Stimulated activated naive CD8-positive, alpha-beta T cell treated with anti-CD3 and anti-CD28 coated beads, Interleukin-15, amount 100 ng/mL, for 72 hours (primary cell): Measurements from ENCODE around the gene CHAMP1.
"Not testable (repeated sequence)": the region's sequence is repeated elsewhere in the genome, so short reads cannot be mapped to it uniquely, and the experiment has no call there.

ENCODE experiments used
- ATAC-seq: fragments of 150-1000 bp; cut with Tn5 transposase; 2 replicates; pipeline ENCODE4 v1.10.0; 2021; ENCODE audit warnings: mild to moderate bottlenecking, moderate library complexity
- DNase-seq, 2 donors: peaks; one replicate each; pipeline ENCODE4 v3.0.0; 2021 to 2022
- H3K27ac Mint-ChIP-seq, 2 donors: one replicate each; pipeline ENCODE4 v1.8.0; 2022; ENCODE audit warnings: mild to moderate bottlenecking in 2 of 2, mixed read lengths in 2 of 2, moderate library complexity in 2 of 2
- H3K27me3 Mint-ChIP-seq: one replicate; pipeline ENCODE4 v1.8.0; 2022; ENCODE audit warnings: mixed read lengths
- H3K4me1 Mint-ChIP-seq: one replicate; pipeline ENCODE4 v1.8.0; 2022; ENCODE audit warnings: mild to moderate bottlenecking, mixed read lengths
- H3K4me3 Mint-ChIP-seq, 2 donors: one replicate each; pipeline ENCODE4 v1.8.0; 2022; ENCODE audit warnings: mild to moderate bottlenecking in 2 of 2, mixed read lengths in 2 of 2, moderate library complexity in 1 of 2
- H3K9me3 Mint-ChIP-seq, 2 donors: one replicate each; pipeline ENCODE4 v1.8.0; 2022; ENCODE audit warnings: mixed read lengths in 2 of 2

The CHAMP1 gene

GRCh38 chr13:114339857-114340534 lies 25.7 kb downstream of the CHAMP1 start:
- peak; percentile 97 for ATAC-seq
- Mint-ChIP-seq H3K4me1 (peaks cover 21% of the 10 kb centered on the region), H3K27me3 (peaks cover 17% of the 10 kb centered on the region), H3K27ac (peak overlapping the region in 1 of 2 donors; percentile 23), H3K9me3 (no peaks in the 10 kb centered on the region), H3K4me3 (peak overlapping the region; percentile 0 to 38)
- DNase-seq, result peak; percentile 47 to 58

- H3K27ac Mint-ChIP-seq, result no peak overlapping the region
- peaks cover 19% of the 10 kb centered on the region for H3K4me1 Mint-ChIP-seq
- no peaks in the 10 kb centered on the region for H3K9me3 Mint-ChIP-seq
- H3K27me3 Mint-ChIP-seq, result peaks cover 12% of the 10 kb centered on the region
- ATAC-seq, result no peak
- H3K4me3 Mint-ChIP-seq, result peak overlapping the region in 1 of 2 donors; percentile 24
- no peak for DNase-seq
Measured at GRCh38 chr13:114341003-114341777, 26.9 kb downstream of the CHAMP1 start.

- H3K4me1 Mint-ChIP-seq, DNase-seq, H3K27ac Mint-ChIP-seq, ATAC-seq, H3K4me3 Mint-ChIP-seq, H3K9me3 Mint-ChIP-seq: not testable (repeated sequence)
- H3K27me3 Mint-ChIP-seq, result peaks cover 40% of the 10 kb centered on the region
Measured at GRCh38 chr13:114347256-114347655, 33.0 kb downstream of the CHAMP1 start.

GRCh38 chr13:114352763-114353162 lies 38.5 kb downstream of the CHAMP1 start:
- peaks cover 32% of the 10 kb centered on the region for H3K27me3 Mint-ChIP-seq
- H3K4me3 Mint-ChIP-seq, H3K9me3 Mint-ChIP-seq, ATAC-seq, H3K27ac Mint-ChIP-seq, H3K4me1 Mint-ChIP-seq: not testable (repeated sequence)
- DNase-seq, result peak; percentile 35 to 60

- not testable (repeated sequence) for H3K4me3 Mint-ChIP-seq, H3K27ac Mint-ChIP-seq, H3K9me3 Mint-ChIP-seq, ATAC-seq, H3K4me1 Mint-ChIP-seq, DNase-seq
- peaks cover 26% of the 10 kb centered on the region for H3K27me3 Mint-ChIP-seq
Measured at GRCh38 chr13:114353382-114353781, 39.1 kb downstream of the CHAMP1 start.
